GM21423 (cell line): Measurements from ENCODE around the gene XXYLT1.

Experiments
- ATAC-seq: cut with Tn5 transposase; IDR thresholded peaks from one replicate; pipeline ENCODE4 v1.9.1; 2021; ENCODE audit warnings: mild to moderate bottlenecking, moderate library complexity; ENCODE audit not compliant: unreplicated experiment

XXYLT1 gene

GRCh38 chr3:195253923-195254432 is 17.0 kb downstream of the XXYLT1 start:
- no peak for ATAC-seq

DNA sequence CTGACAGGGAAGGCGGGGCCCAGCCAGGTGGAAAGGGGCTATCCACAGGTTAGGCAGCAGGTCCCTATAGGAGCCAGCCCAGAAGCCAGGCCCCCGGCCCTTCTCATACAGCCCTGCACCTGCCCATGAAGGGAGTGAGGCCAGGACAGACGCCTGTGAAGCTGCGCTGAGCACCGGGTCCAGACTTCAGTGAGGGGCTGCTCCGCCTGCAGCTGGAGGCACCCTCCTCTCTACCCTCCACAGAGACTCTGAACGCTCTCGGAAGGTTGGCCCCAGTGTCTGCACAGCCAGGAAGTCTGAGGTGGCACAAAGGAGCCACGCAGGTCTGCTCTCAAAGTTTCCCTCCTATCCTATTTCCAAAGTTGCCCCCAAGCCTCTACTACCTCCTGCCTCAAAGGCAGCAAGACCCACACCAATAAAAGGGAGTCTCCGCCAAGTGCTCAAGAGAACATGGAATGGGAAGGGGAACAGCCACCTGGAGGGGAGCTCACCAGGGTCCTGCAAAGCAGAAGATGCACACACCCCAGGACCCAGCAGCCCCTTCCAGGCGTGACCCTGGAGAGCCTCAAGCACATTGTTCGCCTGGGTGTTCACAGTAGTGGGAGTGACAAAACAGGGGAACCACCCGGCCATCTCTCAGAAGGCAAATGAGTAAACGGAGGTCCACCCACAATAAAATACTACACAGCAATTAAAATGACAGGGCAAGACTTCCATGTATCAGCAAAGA is 19.5 kb downstream of the XXYLT1 start:
- no peak for ATAC-seq

GRCh38 chr3:195250473-195251251 is 20.3 kb downstream of the XXYLT1 start:
- ATAC-seq: no peak

DNA sequence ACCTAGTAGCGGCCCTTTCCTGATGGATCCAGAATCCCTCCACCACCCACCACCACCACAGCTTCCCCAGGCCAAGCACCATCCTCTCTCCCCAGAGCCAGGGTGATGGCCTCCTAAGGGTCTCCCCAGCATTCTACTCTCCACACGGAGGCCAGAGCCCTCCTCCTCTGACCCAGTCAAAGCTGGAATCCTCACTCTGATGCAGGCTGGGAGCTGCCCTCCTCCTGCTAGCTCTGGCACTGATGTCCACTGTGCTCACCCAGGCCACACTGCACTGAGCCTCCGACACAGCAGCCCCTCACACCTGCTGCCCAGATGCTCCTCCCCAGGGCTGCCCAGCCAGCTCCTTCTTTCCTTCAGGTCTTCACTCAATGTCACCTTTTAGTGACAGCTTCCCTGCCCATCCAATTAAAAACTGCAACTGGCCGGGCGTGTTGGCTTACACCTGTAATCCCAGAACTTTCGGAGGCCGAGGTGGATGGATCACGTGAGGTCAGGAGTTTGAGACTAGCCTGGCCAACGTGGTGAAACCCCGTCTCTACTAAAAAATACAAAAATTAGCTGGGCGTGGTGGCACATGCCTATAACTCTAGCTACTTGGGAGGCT is 21.0 kb downstream of the XXYLT1 start:
- ATAC-seq: no peak

GRCh38 chr3:195249057-195249770 is 21.7 kb downstream of the XXYLT1 start:
- ATAC-seq: no peak

GRCh38 chr3:195248281-195248680 is 22.7 kb downstream of the XXYLT1 start:
- ATAC-seq: no peak

DNA sequence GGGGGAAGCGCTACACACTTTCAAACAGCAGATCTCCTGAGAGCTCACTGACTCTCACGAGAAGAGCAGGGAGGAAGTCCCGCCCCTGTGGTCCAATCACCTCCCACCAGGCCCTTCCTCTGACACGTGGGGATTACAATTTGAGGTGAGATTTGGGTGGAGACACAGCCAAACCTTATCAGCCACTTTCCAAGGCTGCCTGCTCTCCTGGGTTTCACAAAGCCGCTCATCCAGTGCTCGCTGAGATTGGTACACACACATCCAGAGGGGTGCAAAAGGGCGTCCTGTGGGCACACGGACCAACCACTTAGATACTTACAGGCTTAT is 23.1 kb downstream of the XXYLT1 start:
- no peak for ATAC-seq

- ATAC-seq: no peak
These were observed 23.7 kb downstream of the XXYLT1 start for GRCh38 chr3:195247086-195247862.

GRCh38 chr3:195246581-195246995 is 24.4 kb downstream of the XXYLT1 start:
- ATAC-seq: no peak

DNA sequence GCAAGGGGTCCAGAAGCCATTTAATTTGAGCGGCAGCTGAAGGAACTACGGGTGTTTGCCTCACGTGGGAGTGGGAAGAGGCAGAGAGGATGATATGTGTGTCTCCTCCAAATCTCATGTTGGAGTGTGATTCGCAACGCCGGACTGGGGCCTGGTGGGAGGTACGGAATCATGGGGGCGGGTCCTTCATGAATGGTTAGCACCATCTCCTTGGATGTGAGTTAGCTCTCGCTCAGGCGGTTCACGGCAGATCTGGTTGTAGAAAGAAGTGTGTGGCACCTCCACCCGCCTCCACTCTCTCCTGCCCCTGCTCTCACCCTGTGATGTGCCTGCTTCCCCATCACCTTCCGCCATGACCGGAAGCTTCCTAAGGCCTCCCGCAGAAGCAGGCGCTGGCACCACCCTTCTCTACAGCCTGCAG is 25.4 kb downstream of the XXYLT1 start:
- no peak for ATAC-seq

DNA sequence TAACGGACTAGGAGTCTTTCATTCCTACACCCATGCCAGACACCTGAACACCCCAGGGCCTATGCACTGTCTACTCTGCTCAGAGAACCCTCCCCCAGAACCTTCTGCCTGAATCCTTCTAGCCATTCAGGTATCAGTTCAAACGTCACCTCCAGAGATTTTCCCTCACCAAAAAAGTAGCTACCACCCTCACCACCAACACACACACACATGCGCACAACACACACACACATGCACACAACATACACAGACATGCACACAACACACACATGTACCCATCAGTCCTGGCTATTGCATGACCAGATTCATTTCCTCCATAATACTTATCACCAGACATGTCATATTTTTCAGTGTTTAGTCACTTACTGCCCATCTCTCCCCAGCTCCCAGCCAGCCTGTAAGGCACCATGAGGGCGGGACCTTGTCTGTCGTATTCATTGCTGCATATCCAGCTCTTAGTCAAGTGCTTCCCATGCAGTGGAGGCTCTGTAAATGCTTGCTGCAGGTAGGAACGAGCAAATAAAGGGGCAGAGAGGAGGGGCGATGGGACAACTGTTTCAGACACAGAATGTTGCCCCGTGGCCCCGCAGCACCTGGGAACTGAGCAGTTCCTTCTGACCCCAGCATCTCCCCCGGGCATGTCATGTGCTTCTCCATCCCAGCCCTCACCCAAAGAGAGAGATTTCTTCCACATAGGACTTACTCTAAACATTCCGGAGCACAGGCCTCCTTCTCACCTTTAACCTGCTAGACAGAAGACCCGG is 29.2 kb downstream of the XXYLT1 start:
- ATAC-seq: no peak

- no peak for ATAC-seq
These were observed 30.0 kb downstream of the XXYLT1 start for GRCh38 chr3:195240939-195241338.

DNA sequence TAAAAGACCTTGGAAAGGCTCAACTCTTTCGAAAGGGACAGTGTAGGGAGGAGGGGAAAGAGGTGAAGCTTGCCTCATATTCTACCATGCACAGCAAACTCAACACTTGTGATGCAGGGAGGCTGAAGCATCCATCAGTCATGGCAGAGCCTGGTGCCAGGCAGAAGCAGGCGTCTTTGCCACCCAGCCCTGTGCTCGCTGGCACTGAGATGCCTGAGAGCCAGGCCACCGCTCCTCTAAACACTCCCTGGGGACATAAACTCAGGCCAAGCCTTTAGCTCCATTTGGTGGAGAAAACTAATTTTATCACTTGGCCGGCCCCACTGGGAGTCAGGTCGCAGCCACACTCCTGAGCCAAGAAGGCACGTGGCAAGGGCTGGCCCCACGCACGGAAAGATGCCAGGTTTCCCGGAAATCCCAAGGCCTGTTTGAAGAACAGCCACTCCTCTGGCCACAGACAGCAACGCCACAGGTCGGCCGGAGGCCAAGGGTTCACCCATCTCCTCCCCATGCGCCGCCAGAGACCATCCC is 30.7 kb downstream of the XXYLT1 start:
- no peak for ATAC-seq

GRCh38 chr3:195239121-195239520 is 31.8 kb downstream of the XXYLT1 start:
- ATAC-seq: no peak

DNA sequence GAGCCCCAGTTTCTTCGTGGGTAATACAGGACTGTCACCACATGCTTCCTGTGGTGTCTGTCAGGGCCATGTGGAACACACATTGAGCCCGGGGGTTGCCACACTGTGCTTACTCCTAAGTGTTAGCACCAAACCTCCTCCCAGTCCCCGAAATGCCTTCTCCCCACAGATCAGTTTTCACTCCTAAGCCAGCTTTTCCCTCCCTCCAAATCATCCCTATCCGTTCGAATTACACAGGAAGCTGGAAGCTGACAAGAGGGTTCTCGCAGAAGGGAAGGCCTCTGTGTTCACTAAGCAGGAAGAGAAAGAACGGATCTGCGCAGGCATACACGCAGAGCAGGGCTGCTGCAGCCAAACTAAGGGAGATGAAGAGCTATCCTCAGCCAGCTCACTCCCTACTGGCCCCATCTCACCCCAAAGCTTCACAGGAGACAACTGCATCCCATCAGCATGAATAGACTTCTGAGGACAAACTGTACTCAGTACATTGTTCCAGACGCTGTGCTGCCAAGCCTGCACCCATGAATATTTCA is 32.3 kb downstream of the XXYLT1 start:
- no peak for ATAC-seq

DNA sequence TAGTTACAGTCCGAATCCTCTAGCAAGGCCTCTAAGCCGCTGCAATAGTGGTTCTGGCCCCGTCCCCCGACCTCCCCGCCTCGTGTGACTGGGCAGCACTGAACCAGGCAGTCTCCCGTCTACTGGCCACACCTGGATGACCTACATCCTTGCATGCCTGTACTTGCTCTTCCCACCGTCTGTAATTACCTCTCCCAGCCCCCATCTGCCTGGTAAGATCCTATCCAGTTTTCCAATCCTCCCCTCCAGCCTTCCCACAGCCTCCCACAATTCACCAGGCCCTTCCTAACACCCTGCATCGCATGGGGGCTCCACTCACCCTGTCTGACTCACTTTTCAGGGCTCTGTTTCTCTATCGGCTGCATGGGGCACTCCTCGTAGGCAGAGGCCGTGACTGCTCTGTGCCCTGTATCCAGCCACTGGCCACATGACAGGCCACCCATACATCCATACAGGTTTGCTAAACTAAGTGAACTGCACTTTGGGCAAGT is 32.8 kb downstream of the XXYLT1 start:
- ATAC-seq: no peak

- no peak for ATAC-seq
These were observed 34.0 kb downstream of the XXYLT1 start for GRCh38 chr3:195236801-195237570.

DNA sequence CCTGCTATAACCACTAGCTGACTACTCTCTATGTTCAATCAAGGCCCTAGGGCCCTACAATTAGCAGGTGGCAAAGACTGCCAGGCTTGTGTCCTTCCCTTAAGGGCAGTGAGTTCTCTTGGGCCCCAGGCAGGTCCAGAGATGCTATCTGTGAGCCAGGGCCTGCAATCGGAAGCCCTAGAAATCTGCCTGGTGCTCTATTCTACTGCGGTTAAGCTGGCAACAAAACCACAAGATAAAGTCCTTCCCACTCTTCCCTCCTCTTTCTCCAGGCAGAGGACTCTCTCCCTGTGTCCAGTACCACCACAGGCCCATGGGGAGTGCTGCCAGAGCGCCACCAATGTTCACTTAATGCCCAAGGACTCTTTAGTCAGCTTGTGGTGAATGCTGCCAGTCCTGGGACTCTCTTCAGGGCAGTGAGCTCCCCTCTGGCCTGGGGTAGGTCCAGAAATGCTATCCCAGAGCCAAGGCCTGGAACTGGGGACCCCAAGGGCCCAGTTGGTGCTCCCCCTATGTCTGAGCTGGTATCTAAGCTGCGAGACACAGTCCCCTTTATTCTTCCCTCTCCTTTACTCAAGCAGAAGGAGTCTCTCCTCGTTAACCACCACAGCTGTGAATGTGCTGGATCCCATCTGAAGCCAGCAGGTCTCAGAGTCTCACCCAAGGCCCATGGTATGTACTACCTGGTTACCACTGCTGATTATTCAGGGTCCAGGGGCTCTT is 34.7 kb downstream of the XXYLT1 start:
- ATAC-seq: no peak
